ENCODE data around the gene NFIL3. TPM values are rescaled to one million over a fixed set of nuclear protein-coding genes. Genes with fewer than 3 reads are reported as not detected.

Gene NFIL3
- total and polyA plus RNA-seq, 2 experiments from 2014 or later: 4.1 to 7.5 TPM

DNA sequence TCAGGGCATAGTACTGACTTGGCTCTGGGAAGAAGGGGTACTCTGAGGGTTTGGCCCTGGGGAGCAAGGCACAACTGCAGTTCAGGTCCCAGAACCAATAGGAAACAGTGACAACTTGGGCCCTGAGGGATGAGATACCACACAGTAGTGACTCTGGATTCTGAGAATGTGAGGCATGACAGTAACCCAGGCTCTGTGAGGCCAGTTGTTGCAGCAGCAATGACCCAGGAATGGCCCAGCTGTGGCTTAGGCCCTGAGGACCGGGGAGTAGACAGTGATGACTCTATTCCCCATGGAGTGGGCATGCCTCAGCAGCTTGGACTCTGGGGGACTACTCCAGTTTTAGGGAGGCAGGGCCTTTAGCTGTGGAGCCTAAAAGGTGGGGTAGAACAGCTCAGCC lies 21.5 kb upstream of the NFIL3 start:
- Mint-ChIP-seq H3K4me1 (peaks cover 6% of the 10 kb centered on the region; the same call in 2 of the 3 replicates), H3K36me3 (ENCODE audit: low read depth) (peaks cover 6% of the 10 kb centered on the region), H3K27ac (no peak overlapping the region), H3K9me3 (peaks cover 8% of the 10 kb centered on the region; the same call in 2 of the 3 replicates), H3K4me3 (no peak overlapping the region), H3K27me3 (ENCODE audit: insufficient read depth, low read depth, poor library complexity) (peaks cover 2% of the 10 kb centered on the region)
- Histone ChIP-seq H3K4me3 (no peak overlapping the region), H3K4me1 (ENCODE audit: insufficient read depth) (no peaks in the 10 kb centered on the region), H2AFZ (no peak overlapping the region), H3K27me3 (ENCODE audit: insufficient read depth) (no peaks in the 10 kb centered on the region), H3K27ac (ENCODE audit: low read depth) (no peak overlapping the region), H3F3A (replicated peaks; ENCODE audit: low read depth) (no peaks in the 10 kb centered on the region), H3K4me2 (no peak overlapping the region), H4K20me1 (replicated peaks; ENCODE audit: insufficient read depth) (no peaks in the 10 kb centered on the region), H3K9me2 (ENCODE audit: insufficient read depth) (0 out of 2 replicates have a peak, but pooled peaks cover 7% of the 10 kb centered on the region), H3K36me3 (ENCODE audit: insufficient read depth) (no peaks in the 10 kb centered on the region), H3K79me2 (replicated peaks; ENCODE audit: insufficient read depth) (no peaks in the 10 kb centered on the region)
- ATAC-seq (no peak), DNase-seq (ENCODE audit: low spot score) (no peak)
- TF ChIP-seq EZH2phosphoT487 (IDR thresholded peaks at IDR 0.05; ENCODE audit: unreplicated experiment) (no peak), EZH2 (IDR thresholded peaks at IDR 0.05; ENCODE audit: low read depth, unreplicated experiment) (no peak), NANOG (IDR thresholded peaks at IDR 0.05; ENCODE audit: borderline replicate concordance) (no peak), POLR2AphosphoS5 (IDR thresholded peaks at IDR 0.05; ENCODE audit: low read depth) (no peak), ZNF114 (CRISPR knock-in tag; IDR thresholded peaks at IDR 0.05) (no peak), ZNF331 (CRISPR knock-in tag; IDR thresholded peaks at IDR 0.05; ENCODE audit: low read depth) (no peak), STAT1 (IDR thresholded peaks at IDR 0.05; ENCODE audit: unreplicated experiment) (no peak), JUNB (IDR thresholded peaks at IDR 0.05; ENCODE audit: unreplicated experiment) (no peak), CREB1 (CRISPR knock-in tag; IDR thresholded peaks at IDR 0.05; ENCODE audit: low read depth) (no peak)
- TF ChIP-seq, protein P1, sequence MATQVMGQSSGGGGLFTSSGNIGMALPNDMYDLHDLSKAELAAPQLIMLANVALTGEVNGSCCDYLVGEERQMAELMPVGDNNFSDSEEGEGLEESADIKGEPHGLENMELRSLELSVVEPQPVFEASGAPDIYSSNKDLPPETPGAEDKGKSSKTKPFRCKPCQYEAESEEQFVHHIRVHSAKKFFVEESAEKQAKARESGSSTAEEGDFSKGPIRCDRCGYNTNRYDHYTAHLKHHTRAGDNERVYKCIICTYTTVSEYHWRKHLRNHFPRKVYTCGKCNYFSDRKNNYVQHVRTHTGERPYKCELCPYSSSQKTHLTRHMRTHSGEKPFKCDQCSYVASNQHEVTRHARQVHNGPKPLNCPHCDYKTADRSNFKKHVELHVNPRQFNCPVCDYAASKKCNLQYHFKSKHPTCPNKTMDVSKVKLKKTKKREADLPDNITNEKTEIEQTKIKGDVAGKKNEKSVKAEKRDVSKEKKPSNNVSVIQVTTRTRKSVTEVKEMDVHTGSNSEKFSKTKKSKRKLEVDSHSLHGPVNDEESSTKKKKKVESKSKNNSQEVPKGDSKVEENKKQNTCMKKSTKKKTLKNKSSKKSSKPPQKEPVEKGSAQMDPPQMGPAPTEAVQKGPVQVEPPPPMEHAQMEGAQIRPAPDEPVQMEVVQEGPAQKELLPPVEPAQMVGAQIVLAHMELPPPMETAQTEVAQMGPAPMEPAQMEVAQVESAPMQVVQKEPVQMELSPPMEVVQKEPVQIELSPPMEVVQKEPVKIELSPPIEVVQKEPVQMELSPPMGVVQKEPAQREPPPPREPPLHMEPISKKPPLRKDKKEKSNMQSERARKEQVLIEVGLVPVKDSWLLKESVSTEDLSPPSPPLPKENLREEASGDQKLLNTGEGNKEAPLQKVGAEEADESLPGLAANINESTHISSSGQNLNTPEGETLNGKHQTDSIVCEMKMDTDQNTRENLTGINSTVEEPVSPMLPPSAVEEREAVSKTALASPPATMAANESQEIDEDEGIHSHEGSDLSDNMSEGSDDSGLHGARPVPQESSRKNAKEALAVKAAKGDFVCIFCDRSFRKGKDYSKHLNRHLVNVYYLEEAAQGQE (IDR thresholded peaks at IDR 0.05; ENCODE audit: unreplicated experiment): no peak
- TF ChIP-seq, protein P2, sequence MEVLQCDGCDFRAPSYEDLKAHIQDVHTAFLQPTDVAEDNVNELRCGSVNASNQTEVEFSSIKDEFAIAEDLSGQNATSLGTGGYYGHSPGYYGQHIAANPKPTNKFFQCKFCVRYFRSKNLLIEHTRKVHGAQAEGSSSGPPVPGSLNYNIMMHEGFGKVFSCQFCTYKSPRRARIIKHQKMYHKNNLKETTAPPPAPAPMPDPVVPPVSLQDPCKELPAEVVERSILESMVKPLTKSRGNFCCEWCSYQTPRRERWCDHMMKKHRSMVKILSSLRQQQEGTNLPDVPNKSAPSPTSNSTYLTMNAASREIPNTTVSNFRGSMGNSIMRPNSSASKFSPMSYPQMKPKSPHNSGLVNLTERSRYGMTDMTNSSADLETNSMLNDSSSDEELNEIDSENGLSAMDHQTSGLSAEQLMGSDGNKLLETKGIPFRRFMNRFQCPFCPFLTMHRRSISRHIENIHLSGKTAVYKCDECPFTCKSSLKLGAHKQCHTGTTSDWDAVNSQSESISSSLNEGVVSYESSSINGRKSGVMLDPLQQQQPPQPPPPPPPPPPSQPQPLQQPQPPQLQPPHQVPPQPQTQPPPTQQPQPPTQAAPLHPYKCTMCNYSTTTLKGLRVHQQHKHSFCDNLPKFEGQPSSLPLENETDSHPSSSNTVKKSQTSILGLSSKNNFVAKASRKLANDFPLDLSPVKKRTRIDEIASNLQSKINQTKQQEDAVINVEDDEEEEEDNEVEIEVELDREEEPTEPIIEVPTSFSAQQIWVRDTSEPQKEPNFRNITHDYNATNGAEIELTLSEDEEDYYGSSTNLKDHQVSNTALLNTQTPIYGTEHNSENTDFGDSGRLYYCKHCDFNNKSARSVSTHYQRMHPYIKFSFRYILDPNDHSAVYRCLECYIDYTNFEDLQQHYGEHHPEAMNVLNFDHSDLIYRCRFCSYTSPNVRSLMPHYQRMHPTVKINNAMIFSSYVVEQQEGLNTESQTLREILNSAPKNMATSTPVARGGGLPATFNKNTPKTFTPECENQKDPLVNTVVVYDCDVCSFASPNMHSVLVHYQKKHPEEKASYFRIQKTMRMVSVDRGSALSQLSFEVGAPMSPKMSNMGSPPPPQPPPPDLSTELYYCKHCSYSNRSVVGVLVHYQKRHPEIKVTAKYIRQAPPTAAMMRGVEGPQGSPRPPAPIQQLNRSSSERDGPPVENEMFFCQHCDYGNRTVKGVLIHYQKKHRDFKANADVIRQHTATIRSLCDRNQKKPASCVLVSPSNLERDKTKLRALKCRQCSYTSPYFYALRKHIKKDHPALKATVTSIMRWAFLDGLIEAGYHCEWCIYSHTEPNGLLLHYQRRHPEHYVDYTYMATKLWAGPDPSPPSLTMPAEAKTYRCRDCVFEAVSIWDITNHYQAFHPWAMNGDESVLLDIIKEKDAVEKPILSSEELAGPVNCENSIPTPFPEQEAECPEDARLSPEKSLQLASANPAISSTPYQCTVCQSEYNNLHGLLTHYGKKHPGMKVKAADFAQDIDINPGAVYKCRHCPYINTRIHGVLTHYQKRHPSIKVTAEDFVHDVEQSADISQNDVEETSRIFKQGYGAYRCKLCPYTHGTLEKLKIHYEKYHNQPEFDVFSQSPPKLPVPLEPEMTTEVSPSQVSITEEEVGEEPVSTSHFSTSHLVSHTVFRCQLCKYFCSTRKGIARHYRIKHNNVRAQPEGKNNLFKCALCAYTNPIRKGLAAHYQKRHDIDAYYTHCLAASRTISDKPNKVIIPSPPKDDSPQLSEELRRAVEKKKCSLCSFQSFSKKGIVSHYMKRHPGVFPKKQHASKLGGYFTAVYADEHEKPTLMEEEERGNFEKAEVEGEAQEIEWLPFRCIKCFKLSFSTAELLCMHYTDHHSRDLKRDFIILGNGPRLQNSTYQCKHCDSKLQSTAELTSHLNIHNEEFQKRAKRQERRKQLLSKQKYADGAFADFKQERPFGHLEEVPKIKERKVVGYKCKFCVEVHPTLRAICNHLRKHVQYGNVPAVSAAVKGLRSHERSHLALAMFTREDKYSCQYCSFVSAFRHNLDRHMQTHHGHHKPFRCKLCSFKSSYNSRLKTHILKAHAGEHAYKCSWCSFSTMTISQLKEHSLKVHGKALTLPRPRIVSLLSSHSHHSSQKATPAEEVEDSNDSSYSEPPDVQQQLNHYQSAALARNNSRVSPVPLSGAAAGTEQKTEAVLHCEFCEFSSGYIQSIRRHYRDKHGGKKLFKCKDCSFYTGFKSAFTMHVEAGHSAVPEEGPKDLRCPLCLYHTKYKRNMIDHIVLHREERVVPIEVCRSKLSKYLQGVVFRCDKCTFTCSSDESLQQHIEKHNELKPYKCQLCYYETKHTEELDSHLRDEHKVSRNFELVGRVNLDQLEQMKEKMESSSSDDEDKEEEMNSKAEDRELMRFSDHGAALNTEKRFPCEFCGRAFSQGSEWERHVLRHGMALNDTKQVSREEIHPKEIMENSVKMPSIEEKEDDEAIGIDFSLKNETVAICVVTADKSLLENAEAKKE (CRISPR knock-in tag; IDR thresholded peaks at IDR 0.05): no peak
- TF ChIP-seq, protein P3, sequence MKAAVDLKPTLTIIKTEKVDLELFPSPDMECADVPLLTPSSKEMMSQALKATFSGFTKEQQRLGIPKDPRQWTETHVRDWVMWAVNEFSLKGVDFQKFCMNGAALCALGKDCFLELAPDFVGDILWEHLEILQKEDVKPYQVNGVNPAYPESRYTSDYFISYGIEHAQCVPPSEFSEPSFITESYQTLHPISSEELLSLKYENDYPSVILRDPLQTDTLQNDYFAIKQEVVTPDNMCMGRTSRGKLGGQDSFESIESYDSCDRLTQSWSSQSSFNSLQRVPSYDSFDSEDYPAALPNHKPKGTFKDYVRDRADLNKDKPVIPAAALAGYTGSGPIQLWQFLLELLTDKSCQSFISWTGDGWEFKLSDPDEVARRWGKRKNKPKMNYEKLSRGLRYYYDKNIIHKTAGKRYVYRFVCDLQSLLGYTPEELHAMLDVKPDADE (IDR thresholded peaks at IDR 0.05): no peak
- TF ChIP-seq, protein P4, sequence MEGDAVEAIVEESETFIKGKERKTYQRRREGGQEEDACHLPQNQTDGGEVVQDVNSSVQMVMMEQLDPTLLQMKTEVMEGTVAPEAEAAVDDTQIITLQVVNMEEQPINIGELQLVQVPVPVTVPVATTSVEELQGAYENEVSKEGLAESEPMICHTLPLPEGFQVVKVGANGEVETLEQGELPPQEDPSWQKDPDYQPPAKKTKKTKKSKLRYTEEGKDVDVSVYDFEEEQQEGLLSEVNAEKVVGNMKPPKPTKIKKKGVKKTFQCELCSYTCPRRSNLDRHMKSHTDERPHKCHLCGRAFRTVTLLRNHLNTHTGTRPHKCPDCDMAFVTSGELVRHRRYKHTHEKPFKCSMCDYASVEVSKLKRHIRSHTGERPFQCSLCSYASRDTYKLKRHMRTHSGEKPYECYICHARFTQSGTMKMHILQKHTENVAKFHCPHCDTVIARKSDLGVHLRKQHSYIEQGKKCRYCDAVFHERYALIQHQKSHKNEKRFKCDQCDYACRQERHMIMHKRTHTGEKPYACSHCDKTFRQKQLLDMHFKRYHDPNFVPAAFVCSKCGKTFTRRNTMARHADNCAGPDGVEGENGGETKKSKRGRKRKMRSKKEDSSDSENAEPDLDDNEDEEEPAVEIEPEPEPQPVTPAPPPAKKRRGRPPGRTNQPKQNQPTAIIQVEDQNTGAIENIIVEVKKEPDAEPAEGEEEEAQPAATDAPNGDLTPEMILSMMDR (conservative IDR thresholded peaks at IDR 0.05; ENCODE audit: low read depth in 2 of 2): no peak

All from GM23338 (cell line).